ENCODE data around the gene RSPH6A. TPM values are rescaled to one million over a fixed set of nuclear protein-coding genes. Genes with fewer than 3 reads are reported as not detected.

Gene RSPH6A
- total RNA-seq, 4 donors from 2014 or later, result 0.50 to 8.9 (median 3.9) TPM

- WGBS, 2 donors, result 0% methylated on average over 52 to 61 of the region's 65 CpGs
- H3K4me3 ChIP-seq (replicated peaks in 1 of 3), result peak within 1 kb of the TSS; percentile 22 to 77 (median 27)
- intact Hi-C loops (cut with DNase I), result no loop called here
- peaks cover 6% of the 10 kb centered on the region for H3K27me3 ChIP-seq
- no peaks in the 10 kb centered on the region for H3K9me3 ChIP-seq
- TF ChIP-seq CTCF (IDR thresholded peaks at IDR 0.05) (peak in 1 of 6 experiments; percentile 4), POLR2A (IDR thresholded peaks at IDR 0.05) (peak in 1 of 2 donors; percentile 81)
- DNase-seq, result peak; percentile 99
- H3K36me3 ChIP-seq, result peaks cover 4 to 6% of the 10 kb centered on the region in 2 donors
- H3K27ac ChIP-seq, result peak within 1 kb of the TSS; percentile 60 to 92 (median 78)
- peaks cover 16 to 27% of the 10 kb centered on the region in 2 donors for H3K4me1 ChIP-seq
Measured at GRCh38 chr19:45862564-45863334, 47.6 kb upstream of the RSPH6A start, which contains the start of gene SYMPK. Gene SYMPK, minus strand, starts transcription at chr19:45863147. Its CDS starts 8,652 bp downstream, at chr19:45854495.

GRCh38 chr19:45862271-45862563 is 47.1 kb upstream of the RSPH6A start:
- intact Hi-C loops (cut with DNase I), result no loop called here
- Histone ChIP-seq H3K4me3 (replicated peaks in 1 of 3) (peak overlapping the region; percentile 22 to 77 (median 27)), H3K9me3 (no peaks in the 10 kb centered on the region), H3K36me3 (peaks cover 4 to 6% of the 10 kb centered on the region in 2 donors), H3K4me1 (peaks cover 16 to 27% of the 10 kb centered on the region in 2 donors), H3K27me3 (peaks cover 6% of the 10 kb centered on the region), H3K27ac (peak overlapping the region in 2 of 3 donors; percentile 78 to 92)
- TF ChIP-seq POLR2A (IDR thresholded peaks at IDR 0.05), result no peak
- no peak for TF ChIP-seq CTCF (IDR thresholded peaks at IDR 0.05)
- DNase-seq, result no peak
- WGBS, 2 donors, result 1% methylated on average over 11 of the region's 11 CpGs

GRCh38 chr19:45860359-45861259 is 45.5 kb upstream of the RSPH6A start:
- Histone ChIP-seq H3K9me3 (no peaks in the 10 kb centered on the region), H3K27me3 (peaks cover 6% of the 10 kb centered on the region), H3K27ac (no peak overlapping the region), H3K36me3 (peaks cover 4 to 6% of the 10 kb centered on the region in 2 donors), H3K4me3 (replicated peaks in 1 of 3) (no peak overlapping the region), H3K4me1 (peaks cover 16 to 27% of the 10 kb centered on the region in 2 donors)
- no peak for TF ChIP-seq POLR2A (IDR thresholded peaks at IDR 0.05)
- TF ChIP-seq CTCF (IDR thresholded peaks at IDR 0.05), result no peak
- no peak for DNase-seq
- WGBS, 2 donors, result 90 to 91% methylated on average over 15 of the region's 15 CpGs
- intact Hi-C loops (cut with DNase I), result no loop called here

DNA sequence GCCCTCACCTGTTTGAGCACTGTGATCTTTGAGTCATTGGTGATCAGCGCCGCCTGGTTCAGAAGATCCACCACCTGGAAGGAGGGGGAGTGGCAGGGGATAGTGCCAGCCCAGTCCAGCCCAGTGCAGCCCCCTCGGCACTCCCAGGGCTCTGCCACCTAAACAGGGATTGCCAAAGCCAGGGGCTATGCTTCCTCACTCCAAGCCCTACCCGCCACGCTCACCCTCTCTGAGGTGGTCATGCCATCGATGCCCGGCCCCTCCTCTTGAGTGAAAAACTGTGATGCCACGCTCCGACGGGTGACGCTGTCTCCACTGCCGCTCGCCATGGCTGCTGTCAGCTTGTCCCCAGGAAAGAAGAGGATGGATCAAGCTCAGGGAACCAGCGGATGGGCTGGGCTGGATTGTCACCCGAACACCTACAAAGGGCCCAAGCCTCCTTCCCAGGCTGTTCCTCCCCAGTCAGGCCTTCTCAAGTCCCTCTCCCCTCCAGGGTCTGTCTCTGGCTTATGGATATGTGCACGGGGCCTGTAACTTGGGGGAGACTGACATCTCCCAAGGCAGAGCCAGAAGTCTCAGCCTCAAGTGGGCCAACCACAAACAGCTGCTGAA is 39.2 kb upstream of the RSPH6A start:
- WGBS, 2 donors, result 98% methylated on average over 15 to 16 of the region's 16 CpGs

More for the DNA sequence above, 39.2 kb upstream of the RSPH6A start:
- H3K9me3 ChIP-seq, result no peaks in the 10 kb centered on the region
- H3K4me3 ChIP-seq (replicated peaks in 1 of 3), result no peak overlapping the region
- TF ChIP-seq POLR2A (IDR thresholded peaks at IDR 0.05), result no peak
- TF ChIP-seq CTCF (IDR thresholded peaks at IDR 0.05), result no peak
- peaks cover 19 to 20% of the 10 kb centered on the region in 2 donors for H3K36me3 ChIP-seq
- peaks cover 17 to 25% of the 10 kb centered on the region in 2 donors for H3K4me1 ChIP-seq
- no peak for DNase-seq
- peak overlapping the region in 2 of 3 donors; percentile 61 to 83 for H3K27ac ChIP-seq
- H3K27me3 ChIP-seq, result no peaks in the 10 kb centered on the region
- intact Hi-C loops (cut with DNase I), result no loop called here
